Left renal cortex interstitium (tissue), 4 donors: ENCODE data around the gene CDH5. TPM values are rescaled to one million over a fixed set of nuclear protein-coding genes. Genes with fewer than 3 reads are reported as not detected.
"Not testable (repeated sequence)": the region's sequence is repeated elsewhere in the genome, so short reads cannot be mapped to it uniquely, and the experiment has no call there.

Experiments used
- DNase-seq, 4 donors: peaks; one replicate each; pipeline ENCODE4 v3.0.0-alpha.2; 2013; ENCODE audit warnings: low read depth in 4 of 4, low spot score in 2 of 4, missing footprints in 1 of 4
- polyA plus RNA-seq, 4 donors: library from polyadenylated mRNA; unstranded; fragments of 120-200 nt; gene quantifications; one replicate each; pipeline ENCODE4 v1.2.1, GENCODE V29; 2013; ENCODE audit not compliant: insufficient read length in 4 of 4

Gene CDH5
- 10 to 100 TPM; 56.4 to 67.2 (median 62.0) TPM for polyA plus RNA-seq

DNA sequence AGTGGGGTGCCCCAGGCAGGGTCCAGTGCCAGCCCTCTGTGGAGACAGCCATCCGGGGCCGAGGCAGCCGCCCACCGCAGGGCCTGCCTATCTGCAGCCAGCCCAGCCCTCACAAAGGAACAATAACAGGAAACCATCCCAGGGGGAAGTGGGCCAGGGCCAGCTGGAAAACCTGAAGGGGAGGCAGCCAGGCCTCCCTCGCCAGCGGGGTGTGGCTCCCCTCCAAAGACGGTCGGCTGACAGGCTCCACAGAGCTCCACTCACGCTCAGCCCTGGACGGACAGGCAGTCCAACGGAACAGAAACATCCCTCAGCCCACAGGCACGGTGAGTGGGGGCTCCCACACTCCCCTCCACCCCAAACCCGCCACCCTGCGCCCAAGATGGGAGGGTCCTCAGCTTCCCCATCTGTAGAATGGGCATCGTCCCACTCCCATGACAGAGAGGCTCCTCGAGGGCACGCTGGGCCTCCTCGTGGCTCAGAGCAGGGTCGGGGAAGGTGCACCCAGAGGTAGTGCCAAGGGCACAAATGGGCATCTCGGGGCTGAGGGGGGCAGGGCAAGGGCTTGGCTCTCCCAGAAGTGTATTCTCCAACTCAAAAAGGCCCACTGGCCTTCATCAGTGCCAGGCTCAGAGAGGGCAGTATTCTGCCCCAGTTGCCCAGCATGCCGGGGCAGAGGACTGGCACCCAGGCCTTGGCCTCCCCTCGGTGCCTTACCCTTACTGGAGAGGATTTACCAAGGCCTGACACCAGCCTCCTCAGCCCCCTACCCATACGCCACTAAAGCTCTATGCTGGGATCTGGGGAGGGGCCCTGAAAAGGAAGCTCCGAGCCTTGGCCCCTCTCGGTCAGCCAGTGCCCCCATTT is at the start of gene CDH5:
Gene CDH5, plus strand, starts transcription at position 259 of the 867 bp plus-strand sequence. CDS start 12,647 bp downstream, outside the sequence.
- DNase-seq: no peak

DNA sequence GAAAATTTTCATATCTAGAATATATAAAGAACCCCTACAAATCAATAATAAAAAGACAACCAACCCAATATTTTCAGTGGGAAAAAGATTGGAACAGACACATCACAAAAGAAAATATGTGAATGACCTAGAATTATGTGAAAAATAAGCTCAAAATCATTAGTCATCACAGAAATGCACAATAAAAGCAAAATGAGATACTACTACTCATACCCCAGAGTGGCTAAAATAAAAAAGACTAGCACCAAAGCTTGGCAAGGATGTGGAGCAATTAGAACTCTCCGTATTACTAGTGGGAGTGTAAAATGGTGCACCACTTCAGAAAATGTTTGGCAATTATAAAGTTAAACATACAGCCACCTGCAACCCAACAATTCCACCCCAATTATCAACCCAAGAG is 48.0 kb upstream of the CDH5 start:
- no peak for DNase-seq

DNA sequence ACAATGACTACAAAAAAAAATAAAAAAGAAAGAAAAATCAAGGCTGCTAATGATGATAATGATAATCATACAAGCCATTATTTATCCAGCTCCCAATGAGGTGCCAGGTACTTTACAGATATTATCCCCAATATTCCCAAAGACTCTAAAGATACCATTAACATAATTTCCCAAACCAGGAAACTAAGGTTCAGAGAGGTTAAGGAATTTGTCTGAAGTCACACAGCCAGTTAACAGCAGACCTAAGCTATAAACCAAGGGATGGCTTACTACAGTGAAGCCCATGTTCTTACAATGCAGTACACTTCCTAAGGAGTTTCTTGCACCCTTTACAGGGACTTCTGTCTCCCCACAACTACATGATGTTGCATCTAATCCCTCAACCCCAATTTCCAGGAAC is 45.7 kb upstream of the CDH5 start:
- no peak for DNase-seq

DNA sequence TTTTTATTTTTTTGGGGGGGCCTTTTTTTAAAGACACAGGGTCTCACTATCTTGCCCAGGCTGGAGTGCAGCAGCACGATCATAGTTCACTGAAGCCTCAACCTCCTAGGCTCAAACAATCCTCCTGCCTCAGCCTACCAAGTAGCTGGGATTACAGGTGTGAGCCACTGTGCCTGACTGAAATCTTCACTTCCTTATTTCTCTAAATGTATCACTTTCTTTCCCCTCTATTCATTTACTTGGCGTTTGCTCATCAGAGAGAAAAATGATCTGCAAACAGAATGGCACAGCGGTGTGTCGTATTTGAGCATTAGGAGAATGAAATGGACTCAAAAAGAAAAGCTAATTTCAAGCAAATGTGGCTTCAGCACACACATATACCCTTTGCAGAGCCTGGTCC is 44.3 kb upstream of the CDH5 start:
- no peak for DNase-seq

- DNase-seq: no peak
Observed at GRCh38 chr16:66324815-66325515, 41.5 kb upstream of the CDH5 start.

DNA sequence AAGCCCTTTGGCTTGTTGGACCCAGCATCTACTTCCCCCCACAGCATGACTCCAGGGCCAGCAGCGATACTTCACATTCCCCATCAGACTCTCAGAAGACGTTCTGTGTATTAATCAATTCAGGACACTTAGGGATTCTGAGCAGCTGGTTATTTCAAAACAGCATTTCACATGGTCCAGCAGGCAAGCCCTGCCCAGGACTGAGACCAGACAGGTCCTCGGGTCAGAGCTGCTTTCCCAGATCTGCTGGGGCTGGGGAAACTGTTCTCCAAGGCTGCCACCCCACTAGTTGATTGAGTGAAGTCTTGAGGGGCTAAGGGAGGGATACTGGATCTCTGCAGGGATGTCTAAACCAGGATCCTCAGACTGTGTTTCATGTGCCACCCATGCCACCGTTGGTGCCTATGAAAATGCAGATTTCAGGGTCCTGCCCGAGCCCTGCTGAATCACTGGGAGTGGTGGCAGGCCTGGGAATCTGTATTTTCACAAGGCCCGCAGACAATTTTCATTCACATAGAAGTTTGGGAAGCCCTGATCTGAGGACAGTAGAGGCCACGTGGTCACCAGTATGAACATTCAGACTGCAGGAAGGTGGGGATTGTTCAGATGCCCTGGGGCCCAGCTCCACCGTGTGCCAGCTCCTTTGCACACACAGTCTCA is 40.6 kb upstream of the CDH5 start:
- no peak for DNase-seq

DNA sequence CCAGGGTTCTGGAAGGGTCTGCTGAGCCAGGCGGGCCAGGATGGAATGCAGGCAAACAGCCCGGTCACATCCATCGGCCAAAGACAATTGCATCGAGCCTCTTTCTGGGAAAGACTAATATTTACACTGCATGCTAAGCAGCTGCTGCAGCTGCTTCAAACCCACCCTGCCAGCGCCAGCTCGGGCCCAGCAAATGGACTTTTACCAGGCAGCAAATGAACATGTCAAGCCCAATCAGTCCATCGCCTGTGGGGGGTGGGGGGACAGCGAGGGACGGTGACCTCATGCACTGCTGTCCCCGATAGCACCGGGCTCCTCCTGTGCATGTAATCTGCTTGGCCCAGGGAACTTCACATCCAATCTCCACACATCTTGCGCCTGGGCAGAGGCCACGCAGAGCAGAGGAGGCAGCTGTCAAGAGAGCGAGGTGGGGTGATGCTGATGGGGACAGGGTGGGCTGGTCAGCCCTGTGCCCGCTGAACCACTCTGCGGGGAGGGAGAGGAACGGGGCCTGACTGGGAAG is 39.4 kb upstream of the CDH5 start:
- DNase-seq: peak in 2 of 4 donors; percentile 23 to 25

GRCh38 chr16:66328282-66328681 is 38.2 kb upstream of the CDH5 start:
- DNase-seq: no peak

- not testable (repeated sequence) for DNase-seq
Observed at GRCh38 chr16:66331464-66331863, 35.0 kb upstream of the CDH5 start.

DNA sequence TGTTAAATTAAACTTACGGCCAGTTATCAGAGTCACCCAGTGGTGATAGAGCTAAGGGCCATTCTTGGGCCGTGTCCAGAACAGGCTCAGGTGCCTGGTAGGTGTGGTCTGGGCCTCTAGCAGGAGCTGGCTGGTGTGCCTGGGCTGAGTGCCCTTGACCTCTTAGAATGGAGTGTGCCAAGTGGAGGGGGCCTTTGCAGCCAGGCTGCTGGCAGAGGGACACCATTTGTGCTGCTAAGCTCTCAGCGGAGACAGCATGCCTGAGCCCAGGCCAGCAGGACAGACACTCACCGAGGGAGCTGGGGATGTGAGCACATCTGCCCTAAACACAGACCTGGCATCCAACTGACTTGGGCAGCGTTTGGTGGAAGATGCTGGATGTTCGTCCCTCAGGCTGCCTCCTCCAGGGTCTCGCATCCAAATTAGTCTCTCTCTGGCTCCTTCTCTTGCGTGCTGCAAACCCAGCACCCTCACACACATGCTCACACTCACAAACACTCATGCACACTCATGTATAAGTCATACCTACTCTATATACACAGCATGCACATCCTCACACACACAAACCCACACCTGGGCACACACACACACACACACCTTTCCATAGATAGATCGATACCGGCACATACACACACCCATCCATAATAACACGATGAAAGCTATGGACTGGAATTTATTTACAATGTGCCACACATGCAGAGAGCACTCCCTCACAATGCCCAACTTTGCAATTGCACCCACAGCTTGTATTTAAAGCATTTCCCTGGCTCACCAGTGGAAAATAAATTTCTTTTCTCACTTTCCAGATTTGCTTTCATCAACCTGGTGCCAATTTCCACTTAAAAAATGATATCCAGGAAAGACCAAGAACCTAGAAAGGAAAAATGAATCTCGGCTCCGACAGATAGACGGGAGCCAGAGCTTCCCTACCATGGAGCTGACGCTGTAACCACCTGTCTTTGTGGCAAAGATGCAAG is 33.6 kb upstream of the CDH5 start:
- no peak for DNase-seq

GRCh38 chr16:66334853-66335574 is 31.5 kb upstream of the CDH5 start:
- DNase-seq: no peak

- peak in 2 of 4 donors; percentile 46 to 68 for DNase-seq
Observed at GRCh38 chr16:66335704-66336329, 30.7 kb upstream of the CDH5 start.

DNA sequence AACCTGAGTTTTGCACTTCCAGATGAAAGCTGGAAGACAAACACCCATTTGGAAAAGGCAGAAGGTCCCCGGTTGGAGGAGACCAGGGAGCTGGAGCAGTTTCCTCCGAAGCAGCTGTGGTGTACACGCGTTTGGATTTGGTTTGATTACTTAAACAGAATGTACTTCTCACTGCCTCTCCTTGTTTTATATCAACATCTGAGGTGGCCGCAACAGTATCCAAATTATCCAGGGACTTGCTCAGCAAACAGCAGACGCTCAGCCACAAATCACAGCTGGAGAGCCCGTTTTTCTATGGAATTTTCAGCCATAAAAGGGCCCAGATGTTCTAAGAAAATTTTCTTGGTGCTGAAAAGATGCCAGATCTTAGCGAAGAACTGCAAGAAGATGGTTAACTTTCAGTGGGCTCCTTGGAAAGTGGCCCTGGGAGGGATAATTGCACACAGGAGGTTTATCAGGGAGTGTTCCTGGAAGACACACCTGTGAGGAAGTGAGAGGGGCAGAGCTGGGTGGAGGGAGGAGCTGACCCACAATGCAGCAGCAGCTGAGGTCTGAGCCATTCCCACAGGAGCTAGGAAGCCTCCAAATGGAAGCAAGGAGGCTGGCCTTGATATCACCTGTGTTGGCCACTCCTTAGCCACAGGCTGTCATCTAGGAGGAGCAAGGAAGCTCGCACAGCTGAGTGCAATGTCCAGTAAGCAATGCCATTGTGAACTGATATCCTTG is 28.9 kb upstream of the CDH5 start:
- no peak for DNase-seq

DNA sequence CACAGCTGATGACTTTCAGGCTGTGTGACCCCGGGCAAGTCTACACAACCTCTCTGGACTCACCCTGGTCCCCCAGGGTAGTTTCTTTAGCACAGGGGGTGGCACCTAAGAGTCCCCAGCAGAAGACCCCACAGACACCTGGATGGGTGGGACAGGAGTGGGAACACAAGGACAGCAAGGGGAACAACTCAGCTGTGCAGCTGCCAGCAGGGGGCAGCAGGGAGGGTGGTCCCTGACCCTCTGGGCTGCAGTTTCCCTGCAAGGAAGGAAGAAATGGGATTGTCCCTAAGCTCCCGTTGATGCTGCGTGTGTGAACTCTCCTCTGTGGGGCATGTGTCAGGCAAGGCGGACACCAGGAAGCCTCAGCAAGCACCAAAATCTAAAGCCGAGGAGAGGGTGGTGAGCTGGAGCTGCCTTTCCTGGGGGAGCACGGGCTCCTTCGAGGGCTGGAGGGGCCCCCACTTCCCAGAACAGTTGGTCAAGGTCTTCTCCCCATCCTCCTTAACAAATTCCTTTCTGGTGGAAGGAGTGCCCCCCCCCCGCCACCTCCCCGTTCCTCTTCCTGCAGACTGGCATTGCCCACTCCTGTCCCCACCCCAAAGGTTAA is 24.1 kb upstream of the CDH5 start:
- no peak for DNase-seq

DNA sequence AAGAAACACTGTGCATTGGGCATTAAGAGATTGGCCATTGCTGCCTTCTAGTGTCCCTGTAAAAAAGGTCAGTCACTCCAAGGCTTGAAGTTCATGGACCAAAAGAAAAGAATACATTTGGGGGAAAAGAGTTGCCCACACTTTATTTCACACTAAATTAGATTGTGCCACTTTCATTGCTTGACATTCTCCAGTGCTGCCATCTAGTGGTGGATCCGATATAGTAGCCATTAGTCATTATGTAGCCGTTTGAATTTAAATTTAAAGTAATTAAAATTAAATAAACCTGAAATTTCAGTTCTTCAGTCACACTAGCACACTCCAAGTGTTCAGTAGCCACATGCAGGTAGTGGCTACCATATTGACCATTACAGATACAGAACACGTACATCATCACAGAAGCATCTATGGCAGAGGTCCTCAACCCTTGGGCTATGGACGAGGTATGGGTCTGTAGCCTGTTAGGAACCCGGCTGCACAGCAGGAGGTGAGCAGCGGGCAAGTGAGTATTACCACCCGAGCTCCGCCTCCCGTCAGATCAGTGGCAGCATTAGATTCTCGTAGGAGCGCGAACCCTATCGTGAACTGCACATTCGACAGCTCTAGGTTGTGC is 21.9 kb upstream of the CDH5 start:
- DNase-seq: no peak

DNA sequence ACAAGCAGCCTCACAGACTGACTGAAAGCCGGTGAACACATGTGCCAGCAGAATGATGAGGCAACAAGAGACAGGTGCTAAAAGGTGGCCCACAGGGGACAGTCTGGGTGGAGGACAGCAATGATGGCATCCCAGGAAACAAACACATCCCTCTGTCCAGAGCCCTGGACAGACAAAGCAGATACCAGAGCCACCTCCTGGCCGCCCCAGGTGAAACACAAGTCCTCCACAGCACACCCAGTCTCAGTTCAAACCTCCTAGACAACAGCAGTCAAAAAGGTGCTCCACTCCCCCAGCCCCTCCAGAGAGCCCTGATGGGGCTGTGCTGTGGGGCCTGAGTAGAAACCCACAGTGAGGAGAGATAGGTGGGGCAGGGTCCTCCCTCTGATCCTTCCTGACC is 20.3 kb upstream of the CDH5 start:
- no peak for DNase-seq

- no peak for DNase-seq
Observed at GRCh38 chr16:66352304-66352703, 14.2 kb upstream of the CDH5 start.
